ENCODE results near the gene GYPA.
"Not testable (repeated sequence)": the region's sequence is repeated elsewhere in the genome, so short reads cannot be mapped to it uniquely, and the experiment has no call there.

GRCh38 chr4:144130167-144130566 lies 10.4 kb downstream of the GYPA start:
- not testable (repeated sequence) for TF ChIP-seq POLR2A (IDR thresholded peaks at IDR 0.05); CTCF (IDR thresholded peaks at IDR 0.05 in 8 of 11, conservative IDR thresholded peaks at IDR 0.05 in 3 of 11); POLR2AphosphoS5 (IDR thresholded peaks at IDR 0.05)

All from spleen (tissue), 7 donors.